ENCODE measurements around the gene TEC. TPM values are rescaled to one million over a fixed set of nuclear protein-coding genes. Genes with fewer than 3 reads are reported as not detected.

Gene TEC
- total RNA-seq, 1 experiment from 2014 or later, result 0.23 TPM

Other genes starting within 250 kb of the TEC start
- 0.23 and 0.36 TPM in 2 replicates for gene TXK, start 135.6 kb downstream of the TEC start, total RNA-seq (2014; rRNA removed; shearing (Covaris generic))
- 25.8 and 28.7 TPM in 2 replicates for gene SLAIN2, start 71.7 kb upstream of the TEC start, total RNA-seq (2014; rRNA removed; shearing (Covaris generic))
- 0.23 TPM in 1 of 2 replicates, not detected in the other for gene SLC10A4, start 213.5 kb upstream of the TEC start, total RNA-seq (2014; rRNA removed; shearing (Covaris generic))
- 0.11 TPM in 1 of 2 replicates, not detected in the other for gene ZAR1, start 220.4 kb upstream of the TEC start, total RNA-seq (2014; rRNA removed; shearing (Covaris generic))

All from Daoy (cell line).